Skeletal muscle satellite cell (primary cell): ENCODE measurements around the gene ARID5A.

Experiments
- H3K27me3 ChIP-seq: 2 replicates; pipeline ENCODE4 v1.7.0; 2013; ENCODE audit warnings: low read length; ENCODE audit not compliant: control insufficient read depth, insufficient read depth
- H3K36me3 ChIP-seq: 2 replicates; pipeline ENCODE4 v1.7.0; 2013; ENCODE audit warnings: mild to moderate bottlenecking, control low read depth, low read length; ENCODE audit not compliant: insufficient read depth
- H3K4me1 ChIP-seq: 2 replicates; pipeline ENCODE4 v1.7.0; 2013; ENCODE audit warnings: low read length; ENCODE audit not compliant: control insufficient read depth, insufficient read depth
- H3K4me2 ChIP-seq: 2 replicates; pipeline ENCODE4 v1.7.0; 2013; ENCODE audit warnings: mild to moderate bottlenecking, low read length
- H3K4me3 ChIP-seq: 2 replicates; pipeline ENCODE4 v1.7.0; 2013; ENCODE audit warnings: low read length
- H3K9ac ChIP-seq: 2 replicates; pipeline ENCODE4 v1.7.0; 2013; ENCODE audit warnings: mild to moderate bottlenecking, low read depth, low read length, moderate library complexity
- H3K9me3 ChIP-seq: replicated peaks from 2 replicates; pipeline ENCODE4 v1.7.0; 2013; ENCODE audit warnings: mild to moderate bottlenecking, control low read depth, low read length

The ARID5A gene

GRCh38 chr2:96529376-96530143 is 7.0 kb upstream of the ARID5A start:
- Histone ChIP-seq H3K9ac (no peak overlapping the region), H3K27me3 (peaks cover 7% of the 10 kb centered on the region), H3K9me3 (no peaks in the 10 kb centered on the region), H3K36me3 (no peaks in the 10 kb centered on the region), H3K4me3 (no peak overlapping the region), H3K4me2 (no peak overlapping the region), H3K4me1 (peaks cover 48% of the 10 kb centered on the region)

GRCh38 chr2:96530144-96530430 is 6.5 kb upstream of the ARID5A start:
- no peak overlapping the region for H3K4me2 ChIP-seq
- no peaks in the 10 kb centered on the region for H3K9me3 ChIP-seq
- H3K36me3 ChIP-seq = no peaks in the 10 kb centered on the region
- H3K27me3 ChIP-seq = peaks cover 2% of the 10 kb centered on the region
- no peak overlapping the region for H3K9ac ChIP-seq
- H3K4me1 ChIP-seq = peaks cover 48% of the 10 kb centered on the region
- no peak overlapping the region for H3K4me3 ChIP-seq

GRCh38 chr2:96530474-96531357 is 5.8 kb upstream of the ARID5A start:
- Histone ChIP-seq H3K4me2 (no peak overlapping the region), H3K4me3 (no peak overlapping the region), H3K9ac (no peak overlapping the region), H3K4me1 (peaks cover 48% of the 10 kb centered on the region), H3K36me3 (no peaks in the 10 kb centered on the region), H3K9me3 (no peaks in the 10 kb centered on the region), H3K27me3 (no peaks in the 10 kb centered on the region)

DNA sequence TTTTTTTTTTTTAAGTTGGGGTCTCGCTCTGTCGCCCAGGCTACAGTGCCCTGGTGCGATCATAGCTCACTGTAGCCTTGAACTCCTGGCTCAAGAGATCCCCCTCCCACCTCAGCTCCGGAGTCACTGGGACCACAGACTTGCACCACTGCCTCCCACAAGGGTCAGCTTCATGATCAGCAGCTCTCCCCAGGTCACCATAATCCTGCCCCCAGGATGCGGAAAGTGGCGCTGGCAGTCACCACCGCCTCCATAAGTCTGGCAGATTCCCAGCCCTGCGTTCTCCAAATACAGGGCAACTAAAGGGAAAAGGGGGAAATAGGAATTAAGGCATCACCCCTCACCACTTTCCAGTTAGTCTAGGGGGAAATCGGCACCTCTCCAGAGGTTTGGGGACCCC is 5.2 kb upstream of the ARID5A start:
- H3K9me3 ChIP-seq = no peaks in the 10 kb centered on the region
- H3K9ac ChIP-seq = peak overlapping the region; percentile 52
- H3K27me3 ChIP-seq = no peaks in the 10 kb centered on the region
- H3K4me1 ChIP-seq = peaks cover 48% of the 10 kb centered on the region
- no peaks in the 10 kb centered on the region for H3K36me3 ChIP-seq
- H3K4me3 ChIP-seq = no peak overlapping the region
- H3K4me2 ChIP-seq = peak overlapping the region; percentile 72

DNA sequence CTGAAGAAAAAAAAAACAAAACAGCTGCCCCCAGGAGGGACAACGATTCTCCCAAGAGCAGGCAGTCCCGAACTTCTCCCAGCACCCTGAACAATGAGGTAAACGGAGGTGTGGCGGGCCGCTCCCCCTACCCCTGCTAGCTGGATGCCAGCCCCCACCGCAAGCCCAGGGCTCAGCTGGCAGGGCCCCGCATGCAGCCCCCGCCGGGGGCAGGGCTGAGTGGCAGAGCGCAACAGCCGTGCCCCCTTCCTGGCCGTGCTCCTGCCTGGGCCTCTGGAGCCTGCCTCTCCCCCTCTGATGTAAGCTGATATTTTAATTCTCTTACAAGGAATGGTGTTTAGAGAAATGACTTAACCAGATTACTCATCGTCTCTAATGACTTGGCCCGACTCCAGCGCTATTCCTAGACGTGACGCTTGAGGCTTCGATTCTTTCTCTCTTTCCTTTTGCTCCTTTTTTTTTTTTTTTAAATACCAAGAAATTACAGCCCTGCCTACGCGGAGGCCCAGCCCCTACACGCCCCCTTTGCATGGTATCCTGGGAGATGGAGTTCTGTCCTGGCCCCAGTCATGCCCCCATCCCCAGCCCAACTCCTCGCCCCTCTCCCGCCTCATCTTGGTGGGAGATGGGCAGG is 4.6 kb upstream of the ARID5A start:
- Histone ChIP-seq H3K9ac (peak overlapping the region; percentile 52), H3K4me1 (peaks cover 45% of the 10 kb centered on the region), H3K9me3 (no peaks in the 10 kb centered on the region), H3K4me2 (peak overlapping the region; percentile 72), H3K4me3 (peak overlapping the region; percentile 48), H3K36me3 (no peaks in the 10 kb centered on the region), H3K27me3 (no peaks in the 10 kb centered on the region)

DNA sequence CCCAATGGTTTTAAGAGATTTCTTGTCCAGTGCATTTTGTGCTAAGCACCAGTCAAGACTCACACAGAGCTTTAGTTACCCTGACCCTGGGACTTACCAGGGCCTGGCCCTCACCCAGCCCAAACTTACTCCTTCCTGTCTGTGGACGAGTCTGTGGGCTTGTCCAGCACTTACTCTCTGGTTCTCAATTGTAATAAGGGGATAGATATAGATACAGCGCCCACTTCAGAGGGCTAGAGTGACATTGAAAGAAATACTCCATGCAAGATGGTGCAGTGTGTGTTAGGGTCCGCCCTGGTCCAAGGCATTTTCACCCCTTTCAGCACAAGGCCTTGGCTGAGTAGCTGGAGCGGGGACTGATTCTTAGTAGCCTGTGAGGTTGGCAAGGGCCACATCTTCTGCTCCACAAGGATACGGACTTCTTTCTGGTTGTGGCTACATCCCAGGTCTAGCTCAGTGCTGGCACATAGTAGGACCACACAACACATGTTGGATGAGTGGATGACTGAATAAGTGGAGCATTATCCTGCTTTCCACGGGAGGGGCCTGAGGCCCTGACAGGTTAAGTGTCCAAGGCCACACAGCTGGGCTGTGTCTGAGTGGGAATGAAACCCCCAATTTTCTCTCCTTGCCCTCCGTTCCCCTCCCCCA is 3.8 kb upstream of the ARID5A start:
- Histone ChIP-seq H3K9ac (peak overlapping the region; percentile 4), H3K4me3 (no peak overlapping the region), H3K36me3 (no peaks in the 10 kb centered on the region), H3K9me3 (no peaks in the 10 kb centered on the region), H3K4me1 (peaks cover 46% of the 10 kb centered on the region), H3K4me2 (peak overlapping the region; percentile 25), H3K27me3 (no peaks in the 10 kb centered on the region)

DNA sequence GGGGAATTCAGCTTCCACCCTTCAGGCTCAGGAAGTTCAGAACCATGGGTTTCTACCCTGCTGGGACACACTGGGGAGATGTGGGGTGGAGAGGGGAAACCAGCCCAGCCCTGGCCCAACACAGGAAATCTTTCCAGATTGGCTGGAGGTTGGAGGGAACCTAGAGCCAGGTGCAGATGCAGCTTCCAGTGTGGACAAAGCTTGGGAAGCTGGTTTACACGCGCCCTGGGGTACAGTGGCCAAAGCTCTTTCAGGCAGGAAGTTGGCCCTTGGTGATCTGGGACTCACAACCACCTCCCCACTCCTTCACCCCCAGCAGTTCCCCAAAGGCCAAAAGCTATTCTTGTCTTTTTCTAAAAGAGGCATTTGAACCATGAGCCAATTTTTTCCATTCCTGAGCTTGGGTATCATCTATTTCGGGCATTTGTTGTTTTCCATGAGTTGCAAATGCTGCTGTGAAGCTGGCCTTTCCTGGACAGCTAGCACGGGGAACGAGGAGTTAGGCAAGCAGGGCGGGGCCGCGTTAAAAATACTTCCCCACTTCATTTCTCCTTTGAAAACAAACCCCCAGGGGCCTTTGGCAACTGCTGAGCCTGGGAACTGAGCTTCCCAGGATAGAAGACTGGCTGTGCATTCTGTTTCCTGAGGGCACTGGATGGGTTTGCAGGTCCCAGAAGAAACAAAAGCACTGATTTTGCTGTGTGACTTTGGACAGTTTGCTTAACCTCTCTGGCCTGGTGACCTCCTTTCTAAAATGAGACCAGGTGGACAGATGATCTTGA is 3.1 kb upstream of the ARID5A start:
- H3K4me2 ChIP-seq = peak overlapping the region; percentile 16
- H3K9ac ChIP-seq = peak overlapping the region; percentile 18
- H3K36me3 ChIP-seq = no peaks in the 10 kb centered on the region
- H3K9me3 ChIP-seq = no peaks in the 10 kb centered on the region
- peaks cover 40% of the 10 kb centered on the region for H3K4me1 ChIP-seq
- H3K4me3 ChIP-seq = no peak overlapping the region
- no peaks in the 10 kb centered on the region for H3K27me3 ChIP-seq

DNA sequence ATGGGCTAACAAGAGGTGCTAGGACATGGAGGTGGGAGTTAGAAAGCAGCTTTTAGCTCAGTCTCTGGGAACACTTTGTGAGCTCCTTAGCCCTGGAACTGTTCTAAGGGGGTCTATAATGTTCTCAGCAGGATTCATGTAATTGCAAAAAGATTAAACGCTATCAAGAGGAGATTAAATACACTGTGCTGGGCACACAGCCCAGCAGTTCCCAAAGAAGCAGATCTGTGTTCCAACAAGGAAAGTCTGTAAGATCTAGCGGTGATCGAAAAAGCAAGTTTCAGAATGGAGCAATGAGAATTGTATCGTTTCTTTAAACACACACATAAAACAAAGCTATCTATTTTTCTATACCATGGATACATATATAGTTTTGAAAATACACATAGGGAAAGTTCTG is 2.4 kb upstream of the ARID5A start:
- Histone ChIP-seq H3K9me3 (no peaks in the 10 kb centered on the region), H3K4me1 (peaks cover 36% of the 10 kb centered on the region), H3K27me3 (no peaks in the 10 kb centered on the region), H3K4me2 (peak overlapping the region; percentile 16), H3K9ac (peak overlapping the region; percentile 18), H3K4me3 (no peak overlapping the region), H3K36me3 (no peaks in the 10 kb centered on the region)

GRCh38 chr2:96534701-96535181 is 1.8 kb upstream of the ARID5A start:
- peaks cover 36% of the 10 kb centered on the region for H3K4me1 ChIP-seq
- H3K9ac ChIP-seq = no peak overlapping the region

DNA sequence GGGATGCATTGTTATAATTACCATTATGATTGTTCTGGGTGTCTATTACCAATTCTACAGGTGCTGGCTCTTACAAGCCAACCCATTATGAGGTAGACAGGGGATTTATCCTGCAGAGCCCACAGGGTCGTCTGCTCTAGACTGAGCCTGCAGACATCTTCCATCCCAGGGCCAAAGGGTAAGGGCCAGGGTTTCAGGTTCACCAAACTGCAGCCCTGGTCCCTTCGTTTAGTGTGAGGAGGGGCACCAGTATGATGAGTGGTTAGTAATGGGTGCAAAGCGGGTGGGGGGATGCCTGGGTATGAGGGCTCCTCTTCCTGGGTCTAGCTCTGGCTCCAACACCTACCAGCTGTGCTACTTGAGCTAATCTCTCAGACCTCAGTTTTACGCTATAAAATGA is 1.2 kb upstream of the ARID5A start:
- no peak overlapping the region for H3K4me2 ChIP-seq
- H3K4me3 ChIP-seq = no peak overlapping the region
- H3K4me1 ChIP-seq = peaks cover 35% of the 10 kb centered on the region
- H3K9me3 ChIP-seq = no peaks in the 10 kb centered on the region
- H3K36me3 ChIP-seq = no peaks in the 10 kb centered on the region
- no peak overlapping the region for H3K9ac ChIP-seq
- no peaks in the 10 kb centered on the region for H3K27me3 ChIP-seq

More at GRCh38 chr2:96534701-96535181, 1.8 kb upstream of the ARID5A start:
- H3K9me3 ChIP-seq = no peaks in the 10 kb centered on the region
- H3K36me3 ChIP-seq = no peaks in the 10 kb centered on the region
- H3K4me3 ChIP-seq = no peak overlapping the region
- no peak overlapping the region for H3K4me2 ChIP-seq
- H3K27me3 ChIP-seq = no peaks in the 10 kb centered on the region
